Sigmoid colon (tissue), 7 donors: ENCODE measurements around the gene PTPRU. TPM values are rescaled to one million over a fixed set of nuclear protein-coding genes. Genes with fewer than 3 reads are reported as not detected.
A peak's percentile ranks its signal among the peaks of the same experiment; 100 is the strongest.

ENCODE experiments used
- DNase-seq: peaks from one replicate; pipeline ENCODE4 v3.0.0-alpha.2; 2019
- H3K27ac ChIP-seq, 4 donors: fragments of 200-600 bp; sonication (generic); one replicate each; pipeline ENCODE4 v1.5.1; 2016 to 2019; ENCODE audit warnings: mild to moderate bottlenecking in 1 of 4
- H3K27me3 ChIP-seq, 3 donors: fragments of 200-600 bp; sonication (generic); one replicate each; pipeline ENCODE4 v1.5.1; 2019; ENCODE audit warnings: mild to moderate bottlenecking in 1 of 3
- H3K36me3 ChIP-seq, 4 donors: fragments of 200-600 bp; sonication (generic); one replicate each; pipeline ENCODE4 v1.5.1; 2016 to 2019
- H3K4me1 ChIP-seq, 4 donors: fragments of 200-600 bp; sonication (generic); one replicate each; pipeline ENCODE4 v1.5.1; 2017 to 2019
- H3K4me3 ChIP-seq, 4 donors: fragments of 200-600 bp; sonication (generic); one replicate each; pipeline ENCODE4 v1.5.1; 2017 to 2019; ENCODE audit warnings: mild to moderate bottlenecking in 2 of 4, moderate library complexity in 1 of 4
- H3K9me3 ChIP-seq, 4 donors: fragments of 200-600 bp in 3 of 4; sonication (generic) in 3 of 4; one replicate each; pipeline versions ENCODE4 v1.5.1 to v1.6.1; 2013 to 2019
- CTCF ChIP-seq, 4 experiments: fragments of 450-650 bp in 3 of 4; fragments of 200-600 bp in 1 of 4; IDR thresholded peaks; one replicate each; pipeline ENCODE4 v1.5.1; 2016 to 2019; ENCODE audit warnings: antibody characterized with exemption in 4 of 4, mild to moderate bottlenecking in 3 of 4, moderate library complexity in 2 of 4
- EP300 ChIP-seq, 4 donors: sonication (generic); formaldehyde crosslinking; IDR thresholded peaks; one replicate each; pipeline ENCODE4 v1.6.1; 2017; ENCODE audit warnings: antibody characterized with exemption in 4 of 4
- POLR2A ChIP-seq, 2 donors: fragments of 450-650 bp; IDR thresholded peaks; one replicate each; pipeline ENCODE4 v1.6.1; 2016; ENCODE audit warnings: antibody characterized with exemption in 2 of 2, mild to moderate bottlenecking in 2 of 2, moderate library complexity in 2 of 2
- POLR2AphosphoS5 ChIP-seq, 4 donors: sonication (generic); formaldehyde crosslinking; IDR thresholded peaks; one replicate each; pipeline ENCODE4 v1.6.1; 2017; ENCODE audit warnings: antibody characterized with exemption in 4 of 4
- WGBS, 2 donors: extraction: QIAGEN DNeasy Blood & Tissue Kit; methylation state at CpG; one replicate each; pipeline ENCODE4 v1.1.7; 2013; 5-methylcytosine and 5-hydroxymethylcytosine counted together
- intact Hi-C: fragments of 100-400 bp; cut with DNase I; formaldehyde crosslinking; loops from one replicate; pipeline ENCODE4 v1.15.1; 2023
- polyA plus RNA-seq, 3 donors: library from polyadenylated mRNA; stranded (reverse); fragments of 200-250 nt; gene quantifications; one replicate each; pipeline ENCODE4 v1.2.3, GENCODE V29; 2013
- total RNA-seq, 4 donors: library from RNA; depleted of rRNA; stranded (reverse); fragments of >200 nt; gene quantifications; one replicate each; pipeline ENCODE4 v1.1.0, GENCODE V29; 2016
- donor health status: healthy with polysubstance abuse.
- donor health status: Bipolar disorder and iron deficiency.
- donor health status: healthy.

Gene PTPRU
- total and polyA plus RNA-seq, 7 donors = 0.92 to 35.7 (median 8.2) TPM

DNA sequence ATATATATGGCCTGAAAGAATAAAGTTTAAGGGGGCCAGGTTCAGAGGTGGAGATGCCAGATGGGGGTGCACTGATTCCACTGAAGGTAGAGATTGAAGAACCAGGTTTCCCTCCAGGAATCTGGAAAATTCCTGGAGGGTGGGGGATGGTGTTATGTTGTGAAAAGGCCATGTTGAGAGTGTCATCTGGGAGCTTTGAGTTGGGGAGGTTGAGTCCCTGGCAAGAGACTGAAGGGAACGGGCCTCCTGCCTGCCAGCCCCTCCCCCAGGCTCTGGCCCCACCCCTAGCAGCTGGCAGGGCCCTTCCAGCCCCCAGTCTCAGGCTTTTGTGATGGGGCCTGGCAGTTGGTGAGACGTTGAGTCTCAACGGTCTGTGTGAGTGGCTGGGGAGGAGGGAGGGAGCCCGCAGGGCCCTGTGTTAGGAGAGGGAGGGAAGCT, 4.1 kb downstream of the PTPRU start:
- Histone ChIP-seq H3K4me3 (no peak overlapping the region), H3K27ac (no peak overlapping the region), H3K9me3 (no peaks in the 10 kb centered on the region), H3K36me3 (no peaks in the 10 kb centered on the region), H3K27me3 (peaks cover 0 to 8% (median 0%) of the 10 kb centered on the region in 3 donors), H3K4me1 (peaks cover 0 to 24% (median 22%) of the 10 kb centered on the region in 4 donors)
- no peak for TF ChIP-seq POLR2AphosphoS5 (IDR thresholded peaks at IDR 0.05)
- TF ChIP-seq POLR2A (IDR thresholded peaks at IDR 0.05) = no peak
- TF ChIP-seq EP300 (IDR thresholded peaks at IDR 0.05) = no peak
- TF ChIP-seq CTCF (IDR thresholded peaks at IDR 0.05) = no peak
- 36 to 50% methylated on average over 4 of the region's 4 CpGs for WGBS, 2 donors
- intact Hi-C loops = loop anchor here (1.0 kb wide), 1 partner anchor 1139 kb away; no protein-coding TSS in a partner anchor
- DNase-seq = no peak

- peak; percentile 46 for DNase-seq
- TF ChIP-seq CTCF (IDR thresholded peaks at IDR 0.05) (no peak), POLR2A (IDR thresholded peaks at IDR 0.05) (no peak), EP300 (IDR thresholded peaks at IDR 0.05) (no peak), POLR2AphosphoS5 (IDR thresholded peaks at IDR 0.05) (no peak)
- no peaks in the 10 kb centered on the region for H3K36me3 ChIP-seq
- H3K9me3 ChIP-seq = no peaks in the 10 kb centered on the region
- H3K4me1 ChIP-seq = peaks cover 0 to 22% (median 20%) of the 10 kb centered on the region in 4 donors
- no peak overlapping the region for H3K27ac ChIP-seq
- no peak overlapping the region for H3K4me3 ChIP-seq
- 70 to 82% methylated on average over 2 of the region's 2 CpGs for WGBS, 2 donors
- H3K27me3 ChIP-seq = peaks cover 0 to 8% (median 0%) of the 10 kb centered on the region in 3 donors
- intact Hi-C loops = loop anchor here (1.0 kb wide), 1 partner anchor 1138 kb away; no protein-coding TSS in a partner anchor
These were observed 4.7 kb downstream of the PTPRU start for GRCh38 chr1:29240986-29241385.

DNA sequence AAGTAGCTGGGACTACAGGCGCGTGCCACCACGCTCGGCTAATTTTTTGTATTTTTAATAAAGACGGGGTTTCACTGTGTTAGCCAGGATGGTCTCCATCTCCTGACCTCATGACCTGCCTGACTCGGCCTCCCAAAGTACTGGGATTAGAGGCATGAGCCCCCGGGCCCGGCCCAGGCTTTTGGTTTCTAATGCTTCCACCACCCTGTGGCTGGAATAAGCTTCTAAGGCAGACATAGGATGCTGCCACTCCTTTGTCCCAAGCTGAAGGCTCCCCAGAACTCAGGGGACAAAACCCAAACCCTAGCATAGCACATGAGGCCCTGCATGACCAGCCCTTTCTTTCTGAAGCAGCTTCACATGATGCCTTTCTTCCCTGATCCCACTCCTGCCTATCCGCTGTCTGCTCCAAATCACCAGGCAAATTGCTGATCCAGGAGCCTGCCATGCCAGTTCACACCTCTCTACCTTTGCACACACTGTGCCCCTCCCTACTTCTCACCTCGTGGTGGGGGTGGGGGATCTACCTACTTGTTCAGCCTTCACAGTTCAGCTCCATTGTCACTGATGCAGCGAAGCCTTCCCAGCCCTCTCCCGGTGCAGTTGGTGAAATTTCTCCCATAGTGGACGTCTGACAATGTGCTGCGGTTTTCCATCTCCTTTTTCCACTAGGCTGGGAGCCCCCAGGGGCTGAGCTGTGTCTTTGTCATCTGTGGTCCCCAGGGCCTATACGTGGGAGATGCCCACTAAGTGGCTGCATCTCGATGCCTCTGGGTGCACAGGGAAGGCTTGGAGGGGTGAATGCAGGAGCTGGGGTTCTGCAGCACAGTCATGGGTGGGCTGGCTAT, 6.9 kb downstream of the PTPRU start:
- peak; percentile 43 for DNase-seq
- Histone ChIP-seq H3K9me3 (no peaks in the 10 kb centered on the region), H3K4me1 (peaks cover 0 to 5% (median 3%) of the 10 kb centered on the region in 4 donors), H3K27ac (no peak overlapping the region), H3K36me3 (no peaks in the 10 kb centered on the region), H3K4me3 (no peak overlapping the region), H3K27me3 (peaks cover 0 to 4% (median 0%) of the 10 kb centered on the region in 3 donors)
- 78 to 81% methylated on average over 16 of the region's 16 CpGs for WGBS, 2 donors
- intact Hi-C loops = no loop called here
- no peak for TF ChIP-seq POLR2A (IDR thresholded peaks at IDR 0.05)
- no peak for TF ChIP-seq POLR2AphosphoS5 (IDR thresholded peaks at IDR 0.05)

DNA sequence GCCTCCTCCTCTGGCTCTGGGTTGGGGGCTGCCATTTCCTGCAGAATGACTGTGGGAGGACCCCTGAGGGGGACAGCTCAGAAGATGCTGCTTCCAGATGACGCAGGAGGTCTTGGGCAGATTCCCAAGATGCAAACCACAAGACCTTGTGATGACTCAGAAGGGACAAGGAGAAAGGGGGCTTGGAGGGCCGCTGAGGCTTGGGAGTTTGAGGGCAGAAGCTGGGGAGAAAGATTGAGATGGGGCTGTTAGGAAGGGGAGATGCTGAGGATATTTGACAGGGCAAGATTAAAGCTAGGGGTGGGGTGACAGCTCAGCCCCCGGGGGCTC, 7.5 kb downstream of the PTPRU start:
- no peaks in the 10 kb centered on the region for H3K4me1 ChIP-seq
- no peaks in the 10 kb centered on the region for H3K27me3 ChIP-seq
- peak; percentile 48 for DNase-seq
- no peak overlapping the region for H3K4me3 ChIP-seq
- no peak overlapping the region for H3K27ac ChIP-seq
- intact Hi-C loops = no loop called here
- WGBS, 2 donors = 64% methylated on average over 3 of the region's 3 CpGs
- TF ChIP-seq EP300 (IDR thresholded peaks at IDR 0.05) (no peak), POLR2AphosphoS5 (IDR thresholded peaks at IDR 0.05) (no peak)
- no peaks in the 10 kb centered on the region for H3K36me3 ChIP-seq
- H3K9me3 ChIP-seq = no peaks in the 10 kb centered on the region

DNA sequence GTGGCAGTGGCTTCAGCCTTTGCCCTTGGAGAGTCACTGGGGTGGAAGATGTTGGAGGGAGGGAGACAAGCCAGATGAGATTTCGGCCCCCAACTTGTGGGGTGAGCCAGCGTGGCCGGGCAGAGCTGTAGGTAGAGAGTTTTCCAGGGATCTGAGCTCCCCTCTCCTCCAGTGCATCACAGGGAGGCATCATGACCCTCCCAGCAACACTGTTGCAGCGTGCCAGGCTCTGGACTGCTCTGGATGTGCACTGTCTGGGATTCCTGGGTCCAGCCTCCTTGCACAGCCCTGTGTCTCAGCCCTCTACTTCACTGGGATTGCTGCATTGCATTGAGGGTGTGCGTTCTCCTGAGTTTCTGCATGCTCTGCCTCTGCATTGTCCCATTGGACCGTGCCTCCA, 8.9 kb downstream of the PTPRU start:
- 75% methylated on average over 6 of the region's 6 CpGs for WGBS, 2 donors
- intact Hi-C loops = no loop called here

More for the DNA sequence above, 8.9 kb downstream of the PTPRU start:
- Histone ChIP-seq H3K27me3 (no peaks in the 10 kb centered on the region), H3K27ac (no peak overlapping the region), H3K4me3 (no peak overlapping the region), H3K9me3 (no peaks in the 10 kb centered on the region), H3K36me3 (no peaks in the 10 kb centered on the region), H3K4me1 (no peaks in the 10 kb centered on the region)
- TF ChIP-seq CTCF (IDR thresholded peaks at IDR 0.05) (no peak), POLR2AphosphoS5 (IDR thresholded peaks at IDR 0.05) (no peak), EP300 (IDR thresholded peaks at IDR 0.05) (no peak), POLR2A (IDR thresholded peaks at IDR 0.05) (no peak)
- DNase-seq = no peak
